ENCODE data around the gene TADA1. TPM values are rescaled to one million over a fixed set of nuclear protein-coding genes. Genes with fewer than 3 reads are reported as not detected.

Gene TADA1
- polyA plus RNA-seq, 2 of the 4 experiments (the other 2 are of a cell fraction), result 11.4 to 25.6 TPM

DNA sequence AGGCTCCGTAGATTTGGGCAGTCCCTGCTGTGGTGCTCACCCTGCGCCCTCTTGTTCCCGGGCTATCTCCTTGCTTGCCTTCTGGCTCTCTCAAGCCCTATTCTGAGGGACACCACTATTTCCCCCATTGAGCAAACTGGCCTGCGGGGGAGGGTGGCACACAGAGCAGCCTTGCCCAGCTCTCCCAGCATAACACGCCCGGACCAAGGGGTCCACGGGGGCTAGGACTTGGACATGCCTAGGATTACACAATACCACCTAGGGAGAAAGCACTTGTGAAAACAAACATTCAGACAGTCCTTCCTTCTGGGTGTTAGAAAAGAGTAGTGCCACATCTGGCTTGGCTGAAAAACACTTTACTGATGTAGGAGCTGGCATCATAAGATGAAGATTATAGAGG, 7.4 kb downstream of the TADA1 start:
- Histone ChIP-seq H3K27ac (no peak overlapping the region), H3K9me3 (no peaks in the 10 kb centered on the region), H3K4me1 (no peaks in the 10 kb centered on the region; the same call in 2 of the 3 replicates), H3K4me2 (no peak overlapping the region), H3K4me3 (no peak overlapping the region)
- ATAC-seq (no peak), FAIRE-seq (no peak), DNase-seq (ENCODE audit: low read depth in 1 of 2, low spot score in 1 of 2) (no peak)
- CTCF ChIA-PET, result interaction anchor here (0.9 to 1.5 kb wide), 2 partner anchors 14 to 41 kb away, joined by 3 to 4 read pairs; no protein-coding TSS in a partner anchor
- TF ChIP-seq, protein P1, sequence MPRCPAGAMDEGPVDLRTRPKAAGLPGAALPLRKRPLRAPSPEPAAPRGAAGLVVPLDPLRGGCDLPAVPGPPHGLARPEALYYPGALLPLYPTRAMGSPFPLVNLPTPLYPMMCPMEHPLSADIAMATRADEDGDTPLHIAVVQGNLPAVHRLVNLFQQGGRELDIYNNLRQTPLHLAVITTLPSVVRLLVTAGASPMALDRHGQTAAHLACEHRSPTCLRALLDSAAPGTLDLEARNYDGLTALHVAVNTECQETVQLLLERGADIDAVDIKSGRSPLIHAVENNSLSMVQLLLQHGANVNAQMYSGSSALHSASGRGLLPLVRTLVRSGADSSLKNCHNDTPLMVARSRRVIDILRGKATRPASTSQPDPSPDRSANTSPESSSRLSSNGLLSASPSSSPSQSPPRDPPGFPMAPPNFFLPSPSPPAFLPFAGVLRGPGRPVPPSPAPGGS (IDR thresholded peaks at IDR 0.05), result no peak
- TF ChIP-seq JUNB (IDR thresholded peaks at IDR 0.05) (no peak), SREBF2 (IDR thresholded peaks at IDR 0.05) (no peak), NPAS2 (CRISPR knock-in tag; IDR thresholded peaks at IDR 0.05; ENCODE audit: borderline replicate concordance) (no peak), SMC3 (IDR thresholded peaks at IDR 0.05) (no peak), POLR2A (IDR thresholded peaks at IDR 0.05; ENCODE audit: low read length) (no peak), EHF (CRISPR knock-in tag; IDR thresholded peaks at IDR 0.05) (no peak), EP300 (IDR thresholded peaks at IDR 0.05) (no peak), RFX5 (IDR thresholded peaks at IDR 0.05) (no peak), MAZ (IDR thresholded peaks at IDR 0.05; ENCODE audit: borderline replicate concordance, low read depth, low read length) (no peak), NFE2L2 (conservative IDR thresholded peaks at IDR 0.05; ENCODE audit: low read length) (no peak), JUN (IDR thresholded peaks at IDR 0.05) (no peak), FOSB (CRISPR knock-in tag; IDR thresholded peaks at IDR 0.05) (no peak)
- TF ChIP-seq, protein P2, sequence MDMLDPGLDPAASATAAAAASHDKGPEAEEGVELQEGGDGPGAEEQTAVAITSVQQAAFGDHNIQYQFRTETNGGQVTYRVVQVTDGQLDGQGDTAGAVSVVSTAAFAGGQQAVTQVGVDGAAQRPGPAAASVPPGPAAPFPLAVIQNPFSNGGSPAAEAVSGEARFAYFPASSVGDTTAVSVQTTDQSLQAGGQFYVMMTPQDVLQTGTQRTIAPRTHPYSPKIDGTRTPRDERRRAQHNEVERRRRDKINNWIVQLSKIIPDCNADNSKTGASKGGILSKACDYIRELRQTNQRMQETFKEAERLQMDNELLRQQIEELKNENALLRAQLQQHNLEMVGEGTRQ (IDR thresholded peaks at IDR 0.05), result no peak
- WGBS (ENCODE audit: missing lambda C conversion rate), result 89% methylated on average over 7 of the region's 7 CpGs
- POLR2A ChIA-PET, result interaction anchor here (1.1 kb wide), 2 partner anchors 28 to 29 kb away, joined by 3 to 4 read pairs; partner anchors contain the start of gene POGK

DNA sequence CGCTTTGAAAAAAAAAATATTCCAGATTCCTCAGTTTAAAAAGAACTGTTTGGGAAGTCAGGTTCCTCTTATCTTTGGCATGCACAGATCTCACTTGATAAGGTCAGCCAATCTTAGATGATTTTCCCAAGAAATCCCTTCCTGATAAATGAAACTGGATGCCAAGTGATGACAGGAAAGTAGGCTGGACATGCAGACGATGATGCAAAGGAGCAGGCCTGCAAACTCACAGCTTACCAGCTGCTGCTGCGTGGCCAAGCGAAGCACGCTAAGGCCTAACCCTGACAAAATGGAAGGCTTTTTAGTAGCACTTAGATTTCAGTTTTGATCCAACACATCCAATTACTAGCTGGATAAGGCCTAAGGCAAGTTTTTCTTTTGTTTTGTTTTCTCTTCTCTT, 10.1 kb downstream of the TADA1 start:
- CTCF ChIA-PET, result no interaction called here
- ATAC-seq (no peak), FAIRE-seq (no peak), DNase-seq (ENCODE audit: low read depth in 1 of 2, low spot score in 1 of 2) (peak in 1 of 2 experiments; percentile 9)
- no peak overlapping the region for H3K27ac ChIP-seq
- H3K9me3 ChIP-seq, result no peaks in the 10 kb centered on the region
- H3K4me3 ChIP-seq, result no peak overlapping the region
- no peaks in the 10 kb centered on the region; the same call in 2 of the 3 replicates for H3K4me1 ChIP-seq
- TF ChIP-seq RCOR1 (IDR thresholded peaks at IDR 0.05; ENCODE audit: low read depth, low read length), result no peak
- 93% methylated on average over 5 of the region's 5 CpGs for WGBS (ENCODE audit: missing lambda C conversion rate)
- H3K4me2 ChIP-seq, result no peak overlapping the region
- POLR2A ChIA-PET, result interaction anchor here (1.5 kb wide), 1 partner anchor 10 kb away, joined by 4 read pairs; the partner anchor contains the start of gene TADA1

DNA sequence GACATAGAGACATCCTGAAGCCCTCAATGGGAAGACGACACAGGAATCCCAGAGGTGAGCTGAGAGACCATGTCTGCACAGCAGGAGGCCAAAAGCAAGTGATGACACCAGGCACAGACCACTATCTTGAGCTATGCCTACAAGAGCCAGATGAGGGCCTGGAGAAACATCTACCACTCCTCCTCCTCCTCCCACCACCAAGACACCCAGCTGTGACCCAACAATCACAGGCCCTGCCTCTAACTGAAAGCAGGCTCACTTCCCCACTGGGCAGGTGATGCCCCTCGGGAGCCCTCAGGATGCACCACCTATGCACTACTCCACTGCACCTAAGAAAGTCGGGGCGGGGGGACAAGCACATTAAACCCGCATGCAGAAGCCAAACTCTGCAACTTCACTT, 16.5 kb downstream of the TADA1 start:
- ATAC-seq (peak; percentile 59 to 60; a peak in 4 of 6 replicates), FAIRE-seq (no peak), DNase-seq (ENCODE audit: low read depth in 1 of 2, low spot score in 1 of 2) (no peak)
- Histone ChIP-seq H3K4me2 (no peak overlapping the region), H3K27ac (no peak overlapping the region), H3K4me1 (no peaks in the 10 kb centered on the region), H3K9me3 (no peaks in the 10 kb centered on the region), H3K4me3 (no peak overlapping the region)
- 90% methylated on average over 5 of the region's 5 CpGs for WGBS (ENCODE audit: missing lambda C conversion rate)
- TF ChIP-seq CEBPB (IDR thresholded peaks at IDR 0.05) (no peak), MAZ (IDR thresholded peaks at IDR 0.05; ENCODE audit: borderline replicate concordance, low read depth, low read length) (no peak), EP300 (IDR thresholded peaks at IDR 0.05) (no peak), ZSCAN20 (CRISPR knock-in tag; IDR thresholded peaks at IDR 0.05) (no peak)
- CTCF ChIA-PET, result interaction anchor here (0.8 kb wide), 1 partner anchor 12 kb away, joined by 3 read pairs; no protein-coding TSS in a partner anchor
- POLR2A ChIA-PET, result no interaction called here

DNA sequence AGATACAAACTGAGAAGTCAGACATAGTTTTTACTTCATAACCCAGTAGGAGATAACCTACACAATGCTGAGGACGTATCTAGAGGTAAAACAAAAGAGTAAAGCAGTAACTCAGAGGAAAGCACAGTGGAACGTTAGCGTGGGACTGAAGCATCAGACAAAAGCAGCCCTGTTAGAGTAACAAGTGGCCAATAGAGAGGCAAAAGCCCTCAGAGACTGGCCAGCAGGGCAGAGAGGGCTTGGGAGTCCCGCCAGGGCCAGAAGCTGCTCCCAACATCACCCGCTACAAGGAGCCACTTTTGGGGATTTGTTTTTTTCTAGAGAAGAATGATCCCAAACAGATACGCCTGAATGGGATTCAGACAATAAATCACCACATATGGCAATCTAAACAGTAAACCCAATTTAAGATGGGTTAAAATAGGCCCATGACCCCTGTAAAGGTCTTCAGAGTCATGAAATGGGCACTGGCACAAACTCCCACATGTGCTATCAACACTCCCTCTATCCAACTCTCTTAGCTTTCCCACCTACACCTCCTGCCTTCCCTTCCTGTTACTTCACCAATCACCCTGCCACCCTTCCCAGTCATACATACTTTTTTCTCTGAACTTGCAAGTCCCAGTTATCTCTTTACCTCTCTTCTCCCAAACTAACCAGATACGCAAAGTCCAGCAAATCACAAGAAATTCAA, 17.2 kb downstream of the TADA1 start:
- Histone ChIP-seq H3K4me3 (no peak overlapping the region), H3K4me2 (no peak overlapping the region), H3K27ac (no peak overlapping the region), H3K4me1 (no peaks in the 10 kb centered on the region), H3K9me3 (no peaks in the 10 kb centered on the region)
- FAIRE-seq (no peak), DNase-seq (ENCODE audit: low read depth in 1 of 2, low spot score in 1 of 2) (no peak), ATAC-seq (peak in 1 of 2 experiments; percentile 32; a peak in 3 of 6 replicates)
- TF ChIP-seq CEBPB (IDR thresholded peaks at IDR 0.05) (no peak), ZSCAN20 (CRISPR knock-in tag; IDR thresholded peaks at IDR 0.05) (no peak), HOXB5 (CRISPR knock-in tag; IDR thresholded peaks at IDR 0.05) (no peak), NPAS2 (CRISPR knock-in tag; IDR thresholded peaks at IDR 0.05; ENCODE audit: borderline replicate concordance) (no peak), EHMT2 (IDR thresholded peaks at IDR 0.05; ENCODE audit: low read depth) (no peak), POLR2AphosphoS2 (conservative IDR thresholded peaks at IDR 0.05; ENCODE audit: low read length) (no peak), TP53 (CRISPR knock-in tag; IDR thresholded peaks at IDR 0.05) (no peak), PHF8 (IDR thresholded peaks at IDR 0.05; ENCODE audit: borderline replicate concordance, low read depth) (no peak), BHLHE40 (IDR thresholded peaks at IDR 0.05; ENCODE audit: low read depth, low read length) (no peak), MYC (IDR thresholded peaks at IDR 0.05; ENCODE audit: borderline replicate concordance, low read length) (no peak), RFX5 (IDR thresholded peaks at IDR 0.05) (no peak), HOXB13 (CRISPR knock-in tag; IDR thresholded peaks at IDR 0.05; ENCODE audit: low read depth) (no peak), JUNB (IDR thresholded peaks at IDR 0.05) (no peak)
- TF ChIP-seq, protein P3, sequence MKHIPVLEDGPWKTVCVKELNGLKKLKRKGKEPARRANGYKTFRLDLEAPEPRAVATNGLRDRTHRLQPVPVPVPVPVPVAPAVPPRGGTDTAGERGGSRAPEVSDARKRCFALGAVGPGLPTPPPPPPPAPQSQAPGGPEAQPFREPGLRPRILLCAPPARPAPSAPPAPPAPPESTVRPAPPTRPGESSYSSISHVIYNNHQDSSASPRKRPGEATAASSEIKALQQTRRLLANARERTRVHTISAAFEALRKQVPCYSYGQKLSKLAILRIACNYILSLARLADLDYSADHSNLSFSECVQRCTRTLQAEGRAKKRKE (CRISPR knock-in tag; IDR thresholded peaks at IDR 0.05; ENCODE audit: low read depth), result no peak
- TF ChIP-seq, protein P4, sequence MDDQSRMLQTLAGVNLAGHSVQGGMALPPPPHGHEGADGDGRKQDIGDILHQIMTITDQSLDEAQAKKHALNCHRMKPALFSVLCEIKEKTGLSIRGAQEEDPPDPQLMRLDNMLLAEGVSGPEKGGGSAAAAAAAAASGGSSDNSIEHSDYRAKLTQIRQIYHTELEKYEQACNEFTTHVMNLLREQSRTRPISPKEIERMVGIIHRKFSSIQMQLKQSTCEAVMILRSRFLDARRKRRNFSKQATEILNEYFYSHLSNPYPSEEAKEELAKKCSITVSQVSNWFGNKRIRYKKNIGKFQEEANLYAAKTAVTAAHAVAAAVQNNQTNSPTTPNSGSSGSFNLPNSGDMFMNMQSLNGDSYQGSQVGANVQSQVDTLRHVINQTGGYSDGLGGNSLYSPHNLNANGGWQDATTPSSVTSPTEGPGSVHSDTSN (IDR thresholded peaks at IDR 0.05), result no peak
- ChIA-PET CTCF (interaction anchor here (0.8 kb wide), 1 partner anchor 10 kb away, joined by 3 read pairs; no protein-coding TSS in a partner anchor), POLR2A (interaction anchor here (1.5 kb wide), 1 partner anchor 17 kb away, joined by 7 read pairs; the partner anchor contains the start of gene TADA1)
- WGBS (ENCODE audit: missing lambda C conversion rate), result 89% methylated on average over 7 of the region's 7 CpGs
